Natural killer cell (primary cell): ENCODE measurements around the gene HSD3B1. TPM values are rescaled to one million over a fixed set of nuclear protein-coding genes. Genes with fewer than 3 reads are reported as not detected.

ENCODE experiments used
- ATAC-seq, 3 donors: fragments of 150-1000 bp in 2 of 3; fragments of 200-7000 bp in 1 of 3; cut with Tn5 transposase; 1 replicate in 1 of 3; 2 replicates in 2 of 3; pipeline ENCODE4 v1.10.0; 2021; ENCODE audit warnings: mild to moderate bottlenecking in 2 of 3, moderate library complexity in 2 of 3
- DNase-seq, 2 donors: peaks; one replicate each; pipeline versions ENCODE4 v3.0.0 to v3.0.0-alpha.2; 2013 to 2021; ENCODE audit warnings: mixed read lengths in 1 of 2
- H3K27ac ChIP-seq: one replicate; pipeline ENCODE4 v1.5.1; 2013; ENCODE audit warnings: mild to moderate bottlenecking, low read length
- H3K27me3 ChIP-seq: one replicate; pipeline ENCODE4 v1.6.1; 2013; ENCODE audit warnings: low read length; ENCODE audit not compliant: control insufficient read depth, insufficient read depth
- H3K36me3 ChIP-seq: one replicate; pipeline ENCODE4 v1.6.1; 2013; ENCODE audit warnings: low read length; ENCODE audit not compliant: control insufficient read depth, insufficient read depth
- H3K4me1 ChIP-seq: one replicate; pipeline ENCODE4 v1.6.1; 2013; ENCODE audit warnings: low read length; ENCODE audit not compliant: control insufficient read depth, insufficient read depth
- H3K4me3 ChIP-seq: one replicate; pipeline ENCODE4 v1.5.1; 2013; ENCODE audit warnings: low read length
- H3K9me3 ChIP-seq: one replicate; pipeline ENCODE4 v1.6.1; 2013; ENCODE audit warnings: low read length; ENCODE audit not compliant: control insufficient read depth, insufficient read depth
- H3K27ac Mint-ChIP-seq, 2 donors: one replicate each; pipeline ENCODE4 v1.8.0; 2022; ENCODE audit warnings: mild to moderate bottlenecking in 2 of 2, mixed read lengths in 2 of 2, moderate library complexity in 1 of 2
- H3K27me3 Mint-ChIP-seq, 2 donors: one replicate each; pipeline ENCODE4 v1.8.0; 2022; ENCODE audit warnings: low read depth in 2 of 2, mixed read lengths in 2 of 2
- H3K36me3 Mint-ChIP-seq: one replicate; pipeline ENCODE4 v1.8.0; 2022; ENCODE audit warnings: mixed read lengths
- H3K4me1 Mint-ChIP-seq, 2 donors: one replicate each; pipeline ENCODE4 v1.8.0; 2022; ENCODE audit warnings: mixed read lengths in 2 of 2
- H3K4me3 Mint-ChIP-seq: one replicate; pipeline ENCODE4 v1.8.0; 2022; ENCODE audit warnings: mild to moderate bottlenecking, moderate library complexity, mixed read lengths
- H3K9me3 Mint-ChIP-seq, 2 donors: one replicate each; pipeline ENCODE4 v1.8.0; 2022; ENCODE audit warnings: mixed read lengths in 2 of 2
- WGBS: methylation state at CpG from one replicate; pipeline ENCODE4 v1.1.7; 2013; ENCODE audit warnings: missing lambda C conversion rate; ENCODE audit not compliant: insufficient coverage; 5-methylcytosine and 5-hydroxymethylcytosine counted together
- intact Hi-C: fragments of 100-400 bp; cut with micrococcal nuclease; formaldehyde crosslinking; loops from one replicate; pipeline ENCODE4 v1.14.2; 2022
- total RNA-seq, 4 donors: library from RNA; stranded (reverse); fragments of 120-200 nt in 1 of 4; gene quantifications; one replicate each; pipeline versions ENCODE4 v1.2.3 to v1.2.4, GENCODE V29; 2013 to 2022
- TF ChIP-seq, protein P1 (sequence below): fragments of 200-600 bp; IDR thresholded peaks from one replicate; pipeline ENCODE4 v1.8.0; 2022; ENCODE audit warnings: antibody characterized with exemption

The HSD3B1 gene
- total RNA-seq, 3 donors from 2014 or later (not counting 1 experiment from before 2014, with no cell fraction given) = not detected

DNA sequence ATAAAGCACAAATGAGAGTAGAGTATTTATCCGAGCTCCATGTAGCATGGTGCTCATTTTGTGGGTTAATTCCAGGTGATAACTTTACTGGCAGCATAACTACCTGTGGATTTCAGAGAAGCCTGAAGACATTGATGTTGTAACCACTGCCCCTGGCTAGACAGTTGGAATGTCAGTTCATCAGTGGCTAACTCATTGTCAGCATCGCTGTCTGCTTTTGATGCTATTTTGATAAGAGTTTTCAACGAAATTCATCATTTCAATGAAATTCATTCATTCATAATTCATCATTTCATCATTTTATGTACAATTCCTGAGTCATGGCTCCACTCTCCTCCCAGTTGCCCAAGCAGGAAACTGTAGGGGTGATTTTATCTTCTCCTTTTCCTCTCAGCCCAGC is 34.4 kb downstream of the HSD3B1 start:
- no peaks in the 10 kb centered on the region for H3K4me1 Mint-ChIP-seq
- H3K27me3 Mint-ChIP-seq = peaks cover 0 to 3% of the 10 kb centered on the region in 2 donors
- no peak overlapping the region for H3K27ac Mint-ChIP-seq
- no peaks in the 10 kb centered on the region for H3K4me1 ChIP-seq
- no peaks in the 10 kb centered on the region for H3K9me3 Mint-ChIP-seq
- H3K27ac ChIP-seq = no peak overlapping the region
- H3K4me3 ChIP-seq = no peak overlapping the region
- H3K27me3 ChIP-seq = no peaks in the 10 kb centered on the region
- DNase-seq (no peak), ATAC-seq (no peak)
- TF ChIP-seq, protein P1, sequence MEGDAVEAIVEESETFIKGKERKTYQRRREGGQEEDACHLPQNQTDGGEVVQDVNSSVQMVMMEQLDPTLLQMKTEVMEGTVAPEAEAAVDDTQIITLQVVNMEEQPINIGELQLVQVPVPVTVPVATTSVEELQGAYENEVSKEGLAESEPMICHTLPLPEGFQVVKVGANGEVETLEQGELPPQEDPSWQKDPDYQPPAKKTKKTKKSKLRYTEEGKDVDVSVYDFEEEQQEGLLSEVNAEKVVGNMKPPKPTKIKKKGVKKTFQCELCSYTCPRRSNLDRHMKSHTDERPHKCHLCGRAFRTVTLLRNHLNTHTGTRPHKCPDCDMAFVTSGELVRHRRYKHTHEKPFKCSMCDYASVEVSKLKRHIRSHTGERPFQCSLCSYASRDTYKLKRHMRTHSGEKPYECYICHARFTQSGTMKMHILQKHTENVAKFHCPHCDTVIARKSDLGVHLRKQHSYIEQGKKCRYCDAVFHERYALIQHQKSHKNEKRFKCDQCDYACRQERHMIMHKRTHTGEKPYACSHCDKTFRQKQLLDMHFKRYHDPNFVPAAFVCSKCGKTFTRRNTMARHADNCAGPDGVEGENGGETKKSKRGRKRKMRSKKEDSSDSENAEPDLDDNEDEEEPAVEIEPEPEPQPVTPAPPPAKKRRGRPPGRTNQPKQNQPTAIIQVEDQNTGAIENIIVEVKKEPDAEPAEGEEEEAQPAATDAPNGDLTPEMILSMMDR = no peak
- H3K36me3 ChIP-seq = no peaks in the 10 kb centered on the region
- no peak overlapping the region for H3K4me3 Mint-ChIP-seq
- 81% methylated on average over 3 of the region's 3 CpGs for WGBS
- no peaks in the 10 kb centered on the region for H3K9me3 ChIP-seq
- intact Hi-C loops = no loop called here
- no peaks in the 10 kb centered on the region for H3K36me3 Mint-ChIP-seq

DNA sequence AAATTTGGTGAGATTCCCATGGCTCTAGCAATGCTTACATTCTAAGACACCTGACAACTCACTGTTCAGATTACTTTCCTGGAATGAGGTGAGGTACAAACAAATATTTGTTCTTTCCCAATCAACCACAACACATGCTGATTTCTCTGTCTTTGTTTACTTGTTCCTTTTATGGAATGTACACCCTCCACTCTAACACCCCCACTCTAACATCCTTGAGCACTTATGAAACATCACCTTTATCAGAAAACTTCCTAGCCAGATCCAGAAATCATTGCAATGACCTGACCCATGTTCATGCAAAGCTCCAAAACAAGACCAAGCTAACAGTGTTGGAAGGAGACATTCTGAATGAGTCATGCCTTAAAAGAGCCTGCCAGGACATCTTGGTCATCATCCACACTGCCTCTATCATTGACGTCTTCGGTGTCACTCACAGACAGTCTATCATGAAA is 35.5 kb downstream of the HSD3B1 start:
- Mint-ChIP-seq H3K4me3 (no peak overlapping the region), H3K9me3 (no peaks in the 10 kb centered on the region), H3K27me3 (peaks cover 0 to 5% of the 10 kb centered on the region in 2 donors), H3K36me3 (no peaks in the 10 kb centered on the region), H3K27ac (no peak overlapping the region), H3K4me1 (no peaks in the 10 kb centered on the region)
- 86% methylated on average over 2 of the region's 2 CpGs for WGBS
- Histone ChIP-seq H3K9me3 (no peaks in the 10 kb centered on the region), H3K4me3 (no peak overlapping the region), H3K4me1 (no peaks in the 10 kb centered on the region), H3K27me3 (no peaks in the 10 kb centered on the region), H3K27ac (no peak overlapping the region), H3K36me3 (no peaks in the 10 kb centered on the region)
- no peak for ATAC-seq
- intact Hi-C loops = no loop called here
- TF ChIP-seq, protein P1 = no peak
- DNase-seq = no peak

DNA sequence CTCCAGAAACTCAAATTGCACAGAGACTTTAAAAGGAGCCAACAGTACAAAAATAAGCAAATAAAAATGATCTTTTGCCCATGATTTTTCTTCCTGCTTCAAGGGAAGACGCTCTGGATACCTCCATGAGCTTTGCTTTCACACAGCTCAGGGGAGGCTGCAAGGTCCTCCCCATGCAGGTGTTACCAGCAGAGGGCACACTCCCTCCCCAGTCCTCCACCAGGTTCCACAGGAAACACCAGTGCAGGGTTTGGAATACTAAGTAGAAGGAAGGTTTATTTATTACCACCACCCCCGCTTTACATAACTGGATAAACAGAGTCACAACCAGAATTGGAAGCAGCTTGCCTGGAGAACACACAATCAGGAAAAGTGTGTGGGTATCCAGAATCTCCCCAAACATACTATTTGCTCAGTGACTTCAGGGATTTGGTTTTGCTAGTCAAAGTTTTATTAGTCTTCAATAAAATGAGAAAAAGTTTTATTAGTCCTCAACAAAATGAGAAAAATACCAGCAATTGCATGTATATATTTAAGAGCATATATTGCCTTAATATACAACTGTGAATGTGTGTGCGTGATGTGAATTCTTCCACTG is 37.3 kb downstream of the HSD3B1 start:
- no peaks in the 10 kb centered on the region for H3K36me3 Mint-ChIP-seq
- ATAC-seq = no peak
- H3K9me3 Mint-ChIP-seq = no peaks in the 10 kb centered on the region
- Histone ChIP-seq H3K4me1 (no peaks in the 10 kb centered on the region), H3K4me3 (no peak overlapping the region), H3K27me3 (no peaks in the 10 kb centered on the region), H3K27ac (no peak overlapping the region), H3K9me3 (no peaks in the 10 kb centered on the region), H3K36me3 (no peaks in the 10 kb centered on the region)
- H3K4me3 Mint-ChIP-seq = no peak overlapping the region
- 88% methylated on average over 2 of the region's 3 CpGs for WGBS
- H3K27me3 Mint-ChIP-seq = peaks cover 0 to 2% of the 10 kb centered on the region in 2 donors
- TF ChIP-seq, protein P1 = no peak
- H3K27ac Mint-ChIP-seq = no peak overlapping the region
- no peak for DNase-seq
- intact Hi-C loops = no loop called here
- H3K4me1 Mint-ChIP-seq = no peaks in the 10 kb centered on the region

DNA sequence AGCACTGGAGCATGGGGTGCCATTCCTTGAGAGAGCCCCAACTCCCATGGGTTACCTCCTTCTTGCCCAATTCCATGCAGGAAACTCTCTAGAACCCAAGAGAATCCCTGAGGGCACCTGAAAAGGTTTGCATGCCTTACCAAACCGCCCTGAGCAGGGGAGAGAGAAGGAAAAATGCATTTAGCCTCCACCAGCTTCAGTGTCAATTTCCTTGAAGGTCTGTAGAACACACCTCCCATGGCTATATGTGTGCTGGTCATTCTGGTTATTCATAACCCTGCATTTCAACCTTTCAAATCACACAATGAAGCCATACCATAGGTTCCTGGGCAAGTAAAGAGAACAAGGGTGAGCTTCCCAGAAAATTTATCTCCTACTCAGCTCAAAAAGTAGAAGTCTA is 39.6 kb downstream of the HSD3B1 start:
- Histone ChIP-seq H3K4me3 (no peak overlapping the region), H3K36me3 (no peaks in the 10 kb centered on the region), H3K4me1 (no peaks in the 10 kb centered on the region), H3K27me3 (no peaks in the 10 kb centered on the region), H3K9me3 (no peaks in the 10 kb centered on the region), H3K27ac (no peak overlapping the region)
- no peak overlapping the region for H3K4me3 Mint-ChIP-seq
- H3K27me3 Mint-ChIP-seq = peaks cover 0 to 2% of the 10 kb centered on the region in 2 donors
- intact Hi-C loops = no loop called here
- no peaks in the 10 kb centered on the region for H3K36me3 Mint-ChIP-seq
- TF ChIP-seq, protein P1 = no peak
- no peaks in the 10 kb centered on the region for H3K9me3 Mint-ChIP-seq
- WGBS = 50% methylated on average over 1 of the region's 1 CpG
- DNase-seq (no peak), ATAC-seq (no peak)
- H3K27ac Mint-ChIP-seq = no peak overlapping the region
- H3K4me1 Mint-ChIP-seq = no peaks in the 10 kb centered on the region
